IMR-90 (cell line): Measurements from ENCODE around the gene OPTC. TPM values are rescaled to one million over a fixed set of nuclear protein-coding genes. Genes with fewer than 3 reads are reported as not detected.

Experiments
- ATAC-seq: fragments of 200-7000 bp; cut with Tn5 transposase; 2 replicates; pipeline ENCODE4 v1.9.1; 2020; ENCODE audit warnings: low read depth, mild to moderate bottlenecking, moderate library complexity
- BruUV-seq: library from RNA; stranded (reverse); fragments of 400-500 nt; replicated peaks from 2 replicates; lab custom pipeline; 2021; lab: Mats Ljungman, UMichigan
- CTCF ChIA-PET: fragments of 300-600 bp; formaldehyde crosslinking; extraction: SDS; loops from one replicate; lab custom pipeline; 2021; ENCODE audit warnings: antibody characterized with exemption; lab: Yijun Ruan, JAX
- POLR2A ChIA-PET: fragments of 300-600 bp; sonication (Branson Sonifier 250); formaldehyde crosslinking; loops from one replicate; lab custom pipeline; 2022; ENCODE audit warnings: antibody characterized with exemption; ENCODE audit not compliant: unreplicated experiment; lab: Charles Lee
- DNase-seq: peaks from one replicate; pipeline ENCODE4 v3.0.0; 2013
- H2AFZ ChIP-seq: replicated peaks from 2 replicates; pipeline ENCODE3; 2013; ENCODE audit warnings: low read length, mild to moderate bottlenecking; ENCODE audit not compliant: poor library complexity
- H2AK5ac ChIP-seq: 2 replicates; pipeline ENCODE4 v1.6.1; 2013; ENCODE audit warnings: low read depth, low read length, inconsistent platforms
- H2AK9ac ChIP-seq: replicated peaks from 2 replicates; pipeline ENCODE3; 2013; ENCODE audit warnings: mild to moderate bottlenecking, low read depth, low read length, moderate library complexity; ENCODE audit not compliant: poor library complexity
- H2BK120ac ChIP-seq: 2 replicates; pipeline ENCODE4 v1.6.1; 2013; ENCODE audit warnings: low read depth, low read length, inconsistent platforms
- H2BK15ac ChIP-seq: 3 replicates; pipeline ENCODE4 v1.6.1; 2013; ENCODE audit warnings: low read depth, low read length, inconsistent platforms
- H2BK20ac ChIP-seq: 2 replicates; pipeline ENCODE4 v1.6.1; 2013; ENCODE audit warnings: low read depth, mild to moderate bottlenecking, inconsistent platforms, low read length, moderate library complexity
- H2BK5ac ChIP-seq: 2 replicates; pipeline ENCODE4 v1.6.1; 2013; ENCODE audit warnings: mild to moderate bottlenecking, low read depth, low read length, inconsistent platforms; ENCODE audit not compliant: poor library complexity, severe bottlenecking
- H3K14ac ChIP-seq: replicated peaks from 2 replicates; pipeline ENCODE4 v1.6.1; 2013; ENCODE audit warnings: low read depth, low read length, inconsistent platforms
- H3K18ac ChIP-seq: 2 replicates; pipeline ENCODE4 v1.6.1; 2013; ENCODE audit warnings: low read depth, low read length, control low read depth
- H3K23ac ChIP-seq: 2 replicates; pipeline ENCODE4 v1.6.1; 2013; ENCODE audit warnings: low read depth, low read length, inconsistent platforms
- H3K27ac ChIP-seq: 2 replicates; pipeline ENCODE4 v1.5.1; 2013; ENCODE audit warnings: mild to moderate bottlenecking, control low read depth, low read length; ENCODE audit not compliant: insufficient read depth
- H3K27me3 ChIP-seq: 2 replicates; pipeline ENCODE4 v1.6.1; 2013; ENCODE audit warnings: low read length; ENCODE audit not compliant: control insufficient read depth, insufficient read depth
- H3K36me3 ChIP-seq: 2 replicates; pipeline ENCODE4 v1.6.1; 2013; ENCODE audit warnings: low read length, mixed read lengths; ENCODE audit not compliant: control insufficient read depth, insufficient read depth
- H3K4ac ChIP-seq: 2 replicates; pipeline ENCODE4 v1.6.1; 2013; ENCODE audit warnings: low read depth, low read length, inconsistent platforms
- H3K4me1 ChIP-seq: 2 replicates; pipeline ENCODE4 v1.6.1; 2013; ENCODE audit warnings: low read length, mixed read lengths; ENCODE audit not compliant: control insufficient read depth, insufficient read depth
- H3K4me2 ChIP-seq: 2 replicates; pipeline ENCODE4 v1.6.1; 2013; ENCODE audit warnings: low read depth, mild to moderate bottlenecking, control low read depth, low read length, moderate library complexity
- H3K4me3 ChIP-seq: 2 replicates; pipeline ENCODE4 v1.5.1; 2013; ENCODE audit warnings: low read depth, mild to moderate bottlenecking, control low read depth, low read length, moderate library complexity; ENCODE audit not compliant: insufficient read depth
- H3K56ac ChIP-seq: 2 replicates; pipeline ENCODE4 v1.6.1; 2013; ENCODE audit warnings: low read length, inconsistent platforms; ENCODE audit not compliant: insufficient read depth; ENCODE audit errors: extremely low read depth
- H3K79me1 ChIP-seq, 2 experiments: 2 replicates each; pipeline ENCODE4 v1.6.1; 2013; ENCODE audit warnings: low read length in 2 of 2, inconsistent platforms in 1 of 2, low read depth in 1 of 2
- H3K9ac ChIP-seq: 2 replicates; pipeline ENCODE4 v1.6.1; 2013; ENCODE audit warnings: low read depth, low read length, control low read depth
- H3K9me1 ChIP-seq: 2 replicates; pipeline ENCODE4 v1.6.1; 2013; ENCODE audit warnings: low read length, inconsistent platforms; ENCODE audit not compliant: insufficient read depth
- H3K9me3 ChIP-seq: 2 replicates; pipeline ENCODE4 v1.6.1; 2013; ENCODE audit warnings: low read length; ENCODE audit not compliant: control insufficient read depth, insufficient read depth
- H4K20me1 ChIP-seq: 2 replicates; pipeline ENCODE4 v1.6.1; 2013; ENCODE audit warnings: low read length, inconsistent platforms; ENCODE audit not compliant: insufficient read depth
- H4K5ac ChIP-seq: 2 replicates; pipeline ENCODE4 v1.6.1; 2013; ENCODE audit warnings: mild to moderate bottlenecking, low read depth, low read length, control low read depth
- H4K8ac ChIP-seq, 2 experiments: 2 replicates each; pipeline ENCODE4 v1.6.1; 2013; ENCODE audit warnings: low read depth in 2 of 2, low read length in 2 of 2, control low read depth in 1 of 2, inconsistent platforms in 1 of 2
- H4K91ac ChIP-seq: 2 replicates; pipeline ENCODE4 v1.6.1; 2013; ENCODE audit warnings: low read depth, low read length, inconsistent platforms; ENCODE audit not compliant: insufficient read depth
- BHLHE40 ChIP-seq: fragments of 150-350 bp; IDR thresholded peaks from 2 replicates; pipeline ENCODE4 v1.6.1; 2016; ENCODE audit warnings: mild to moderate bottlenecking, low read depth, low read length
- CEBPB ChIP-seq: IDR thresholded peaks from 2 replicates; pipeline ENCODE4 v1.6.1; 2012; ENCODE audit warnings: low read depth, low read length, improper control_type of control experiment
- CHD1 ChIP-seq: IDR thresholded peaks from 2 replicates; pipeline ENCODE4 v1.6.1; 2012; ENCODE audit warnings: low read depth, low read length, improper control_type of control experiment
- FOS ChIP-seq: fragments of 150-350 bp; IDR thresholded peaks from 2 replicates; pipeline ENCODE4 v1.6.1; 2016; ENCODE audit warnings: low read depth, low read length
- MAFK ChIP-seq: IDR thresholded peaks from 2 replicates; pipeline ENCODE4 v1.6.1; 2012; ENCODE audit warnings: low read depth, low read length, improper control_type of control experiment
- MAZ ChIP-seq: IDR thresholded peaks from 2 replicates; pipeline ENCODE4 v1.6.1; 2012; ENCODE audit warnings: low read depth, mild to moderate bottlenecking, low read length, improper control_type of control experiment, moderate library complexity, borderline replicate concordance
- MXI1 ChIP-seq: IDR thresholded peaks from 2 replicates; pipeline ENCODE4 v1.6.1; 2012; ENCODE audit warnings: low read depth, mild to moderate bottlenecking, low read length, moderate library complexity, borderline replicate concordance
- NFE2L2 ChIP-seq: fragments of 150-350 bp; IDR thresholded peaks from 2 replicates; pipeline ENCODE4 v1.6.1; 2016; ENCODE audit warnings: low read depth, mild to moderate bottlenecking, low read length
- POLR2A ChIP-seq: IDR thresholded peaks from 2 replicates; pipeline ENCODE4 v1.6.1; 2012; ENCODE audit warnings: mild to moderate bottlenecking, low read depth, low read length
- RAD21 ChIP-seq: IDR thresholded peaks from 2 replicates; pipeline ENCODE4 v1.6.1; 2012; ENCODE audit warnings: low read length, improper control_type of control experiment
- RCOR1 ChIP-seq: IDR thresholded peaks from 2 replicates; pipeline ENCODE4 v1.6.1; 2012; ENCODE audit warnings: mild to moderate bottlenecking, low read length, improper control_type of control experiment; ENCODE audit not compliant: insufficient replicate concordance
- RFX5 ChIP-seq: IDR thresholded peaks from 2 replicates; pipeline ENCODE4 v1.8.0; 2012; ENCODE audit warnings: low read depth, mild to moderate bottlenecking, low read length, moderate library complexity
- SMC3 ChIP-seq: fragments of 150-350 bp; IDR thresholded peaks from 2 replicates; pipeline ENCODE4 v1.6.1; 2016; ENCODE audit warnings: low read depth, mild to moderate bottlenecking, antibody characterized with exemption, low read length, moderate library complexity
- WGBS, 2 experiments: methylation state at CpG; one replicate each; pipeline versions ENCODE4 v1.1.5 to v1.1.7; 2013; ENCODE audit warnings: missing lambda C conversion rate in 2 of 2; ENCODE audit not compliant: insufficient read length in 1 of 2; ENCODE audit errors: extremely low coverage in 2 of 2; 5-methylcytosine and 5-hydroxymethylcytosine counted together
- dilution Hi-C: fragments of 300-500 bp; cut with HindIII; formaldehyde crosslinking; loops from one replicate; pipeline ENCODE4 v1.14.3; 2018; ENCODE audit warnings: low sequenced_read_pairs; ENCODE audit not compliant: unreplicated experiment
- in situ Hi-C: fragments of 300-500 bp; cut with MboI; formaldehyde crosslinking; loops from 3 replicates; pipeline ENCODE4 v1.14.3; 2019; ENCODE audit warnings: low sequenced_read_pairs, inconsistent platforms, mixed read lengths
- intact Hi-C: fragments of 100-400 bp; cut with micrococcal nuclease; formaldehyde crosslinking; loops from 2 replicates; pipeline ENCODE4 v1.10.0; 2022
- polyA plus RNA-seq, 3 experiments: library from polyadenylated mRNA; depleted of rRNA; stranded (reverse); fragments of >200 nt; gene quantifications; 2 replicates each; pipeline ENCODE4 v1.2.3, GENCODE V29; 2012; ENCODE audit warnings: low replicate concordance in 1 of 3
- total RNA-seq: library from RNA; depleted of rRNA; stranded (reverse); fragments of >200 nt; gene quantifications from 2 replicates; pipeline ENCODE4 v1.2.3, GENCODE V29; 2012
- TF ChIP-seq, protein P1 (sequence below): conservative IDR thresholded peaks from 2 replicates; pipeline ENCODE4 v1.5.1; 2012; ENCODE audit warnings: mild to moderate bottlenecking, low read depth, low read length, improper control_type of control experiment
- TF ChIP-seq, protein P2 (sequence below): fragments of 150-350 bp; IDR thresholded peaks from 2 replicates; pipeline ENCODE4 v1.6.1; 2016; ENCODE audit warnings: low read depth, mild to moderate bottlenecking, low read length, moderate library complexity, borderline replicate concordance
- TF ChIP-seq, protein P3 (sequence below): fragments of 150-350 bp; IDR thresholded peaks from 2 replicates; pipeline ENCODE4 v1.6.1; 2017; ENCODE audit warnings: mild to moderate bottlenecking, antibody characterized with exemption, low read length, low read depth

Gene OPTC
- total and polyA plus RNA-seq, 2 of the 4 experiments (the other 2 are of a cell fraction), result not detected

DNA sequence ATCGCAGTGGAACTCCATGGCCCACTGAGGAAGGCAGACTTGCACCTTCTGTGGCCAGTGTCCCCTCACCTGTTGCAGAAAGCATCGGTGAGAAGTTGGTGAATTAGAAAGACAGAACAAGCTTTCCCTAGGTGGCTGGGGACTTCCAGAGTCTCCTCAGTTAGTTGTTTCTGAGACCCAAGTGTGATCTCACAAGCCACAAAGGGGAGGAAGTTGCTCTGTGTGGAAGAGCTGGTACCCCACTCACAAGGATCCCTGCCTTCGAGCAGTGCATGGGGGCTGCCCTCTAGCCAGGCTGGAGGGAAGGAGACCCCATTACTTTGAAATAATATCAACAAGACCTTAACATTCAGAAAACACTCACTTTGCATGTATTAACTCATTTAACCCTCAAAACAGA is 16.2 kb upstream of the OPTC start:
- Histone ChIP-seq H3K4me3 (no peak overlapping the region), H3K18ac (no peak overlapping the region), H4K8ac (no peak overlapping the region), H4K91ac (no peak overlapping the region), H3K9me1 (peaks cover 12% of the 10 kb centered on the region), H3K36me3 (no peaks in the 10 kb centered on the region), H2BK5ac (no peak overlapping the region), H4K5ac (no peak overlapping the region), H2BK120ac (0 out of 2 replicates have a peak overlapping the region, but pooled peaks have one; percentile 3), H3K14ac (no peak overlapping the region), H2BK15ac (no peak overlapping the region), H3K27ac (no peak overlapping the region), H2AK5ac (peak overlapping the region; percentile 12), H3K4me1 (peaks cover 25% of the 10 kb centered on the region), H4K20me1 (no peaks in the 10 kb centered on the region), H3K23ac (no peak overlapping the region), H3K4ac (peak overlapping the region; percentile 12; the same call in 1 of the 2 replicates), H2AK9ac (no peak overlapping the region), H3K56ac (no peak overlapping the region), H3K9me3 (no peaks in the 10 kb centered on the region), H3K9ac (no peak overlapping the region), H3K79me1 (no peaks in the 10 kb centered on the region; a peak in 1 of 4 replicates), H2AFZ (no peak overlapping the region), H3K4me2 (no peak overlapping the region), H2BK20ac (no peak overlapping the region), H3K27me3 (peaks cover 11% of the 10 kb centered on the region; the same call in 1 of the 2 replicates)
- ATAC-seq, result no peak
- dilution Hi-C loops (no loop called here), in situ Hi-C loops (no loop called here), intact Hi-C loops (loop anchor here (5.0 kb wide), 1 partner anchor 75 kb away; no protein-coding TSS in a partner anchor)
- CTCF ChIA-PET, result interaction anchor here (0.9 kb wide), 1 partner anchor 10 kb away, joined by 5 read pairs; no protein-coding TSS in a partner anchor
- no TSS peak for BruUV-seq
- TF ChIP-seq RCOR1 (no peak), FOS (no peak), BHLHE40 (no peak), POLR2A (no peak), RAD21 (no peak), CHD1 (no peak), SMC3 (no peak), MXI1 (no peak), MAFK (no peak), RFX5 (no peak), CEBPB (no peak), NFE2L2 (no peak), MAZ (no peak)
- TF ChIP-seq, protein P1, sequence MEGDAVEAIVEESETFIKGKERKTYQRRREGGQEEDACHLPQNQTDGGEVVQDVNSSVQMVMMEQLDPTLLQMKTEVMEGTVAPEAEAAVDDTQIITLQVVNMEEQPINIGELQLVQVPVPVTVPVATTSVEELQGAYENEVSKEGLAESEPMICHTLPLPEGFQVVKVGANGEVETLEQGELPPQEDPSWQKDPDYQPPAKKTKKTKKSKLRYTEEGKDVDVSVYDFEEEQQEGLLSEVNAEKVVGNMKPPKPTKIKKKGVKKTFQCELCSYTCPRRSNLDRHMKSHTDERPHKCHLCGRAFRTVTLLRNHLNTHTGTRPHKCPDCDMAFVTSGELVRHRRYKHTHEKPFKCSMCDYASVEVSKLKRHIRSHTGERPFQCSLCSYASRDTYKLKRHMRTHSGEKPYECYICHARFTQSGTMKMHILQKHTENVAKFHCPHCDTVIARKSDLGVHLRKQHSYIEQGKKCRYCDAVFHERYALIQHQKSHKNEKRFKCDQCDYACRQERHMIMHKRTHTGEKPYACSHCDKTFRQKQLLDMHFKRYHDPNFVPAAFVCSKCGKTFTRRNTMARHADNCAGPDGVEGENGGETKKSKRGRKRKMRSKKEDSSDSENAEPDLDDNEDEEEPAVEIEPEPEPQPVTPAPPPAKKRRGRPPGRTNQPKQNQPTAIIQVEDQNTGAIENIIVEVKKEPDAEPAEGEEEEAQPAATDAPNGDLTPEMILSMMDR, result no peak
- TF ChIP-seq, protein P2, sequence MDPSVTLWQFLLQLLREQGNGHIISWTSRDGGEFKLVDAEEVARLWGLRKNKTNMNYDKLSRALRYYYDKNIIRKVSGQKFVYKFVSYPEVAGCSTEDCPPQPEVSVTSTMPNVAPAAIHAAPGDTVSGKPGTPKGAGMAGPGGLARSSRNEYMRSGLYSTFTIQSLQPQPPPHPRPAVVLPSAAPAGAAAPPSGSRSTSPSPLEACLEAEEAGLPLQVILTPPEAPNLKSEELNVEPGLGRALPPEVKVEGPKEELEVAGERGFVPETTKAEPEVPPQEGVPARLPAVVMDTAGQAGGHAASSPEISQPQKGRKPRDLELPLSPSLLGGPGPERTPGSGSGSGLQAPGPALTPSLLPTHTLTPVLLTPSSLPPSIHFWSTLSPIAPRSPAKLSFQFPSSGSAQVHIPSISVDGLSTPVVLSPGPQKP, result no peak
- TF ChIP-seq, protein P3, sequence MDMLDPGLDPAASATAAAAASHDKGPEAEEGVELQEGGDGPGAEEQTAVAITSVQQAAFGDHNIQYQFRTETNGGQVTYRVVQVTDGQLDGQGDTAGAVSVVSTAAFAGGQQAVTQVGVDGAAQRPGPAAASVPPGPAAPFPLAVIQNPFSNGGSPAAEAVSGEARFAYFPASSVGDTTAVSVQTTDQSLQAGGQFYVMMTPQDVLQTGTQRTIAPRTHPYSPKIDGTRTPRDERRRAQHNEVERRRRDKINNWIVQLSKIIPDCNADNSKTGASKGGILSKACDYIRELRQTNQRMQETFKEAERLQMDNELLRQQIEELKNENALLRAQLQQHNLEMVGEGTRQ, result no peak
- POLR2A ChIA-PET, result no interaction called here
- no CpG with 5 or more reads among the region's 3 CpGs for WGBS, 2 experiments
- DNase-seq, result no peak
